ENCODE results near the gene ZNF845. TPM values are rescaled to one million over a fixed set of nuclear protein-coding genes. Genes with fewer than 3 reads are reported as not detected.

Gene ZNF845
- total RNA-seq, 1 experiment from 2014 or later, result 6.6 TPM

GRCh38 chr19:53381376-53381775 lies 47.8 kb downstream of the ZNF845 start:
- no peaks in the 10 kb centered on the region for H3K4me1 ChIP-seq (ENCODE audit: insufficient read depth, low read length)
- intact Hi-C loops (cut with micrococcal nuclease), result no loop called here
- no peaks in the 10 kb centered on the region for H4K20me1 ChIP-seq (ENCODE audit: low read length)
- no peaks in the 10 kb centered on the region for H3K79me2 ChIP-seq (ENCODE audit: low read length)
- H3K27ac ChIP-seq (ENCODE audit: low read length), result no peak overlapping the region
- H3K4me2 ChIP-seq (ENCODE audit: low read length), result no peak overlapping the region
- no peak for TF ChIP-seq CTCF (conservative IDR thresholded peaks at IDR 0.05; ENCODE audit: low read depth, low read length)
- no peak for TF ChIP-seq EZH2 (IDR thresholded peaks at IDR 0.05; ENCODE audit: low read length, unreplicated experiment)
- TF ChIP-seq EZH2phosphoT487 (IDR thresholded peaks at IDR 0.05; ENCODE audit: borderline replicate concordance, low read length), result no peak
- no peak overlapping the region for H3K9ac ChIP-seq (ENCODE audit: low read length)
- DNase-seq (no peak), ATAC-seq (no peak)
- peaks cover 81% of the 10 kb centered on the region for H3K9me3 ChIP-seq (ENCODE audit: low read length)
- H3K9me2 ChIP-seq (replicated peaks; ENCODE audit: low read length), result no peaks in the 10 kb centered on the region
- H3K4me3 ChIP-seq (ENCODE audit: low read length), result no peak overlapping the region
- H2AFZ ChIP-seq (ENCODE audit: low read length), result no peak overlapping the region
- peaks cover 97% of the 10 kb centered on the region for H3K36me3 ChIP-seq (ENCODE audit: low read depth, low read length)
- ChIA-PET POLR2A (ENCODE audit: unreplicated experiment) (no interaction called here), CTCF (no interaction called here)
- no peaks in the 10 kb centered on the region for H3F3A ChIP-seq (ENCODE audit: low read length, unreplicated experiment)
- BruUV-seq (replicated peaks), result no TSS peak
- no peaks in the 10 kb centered on the region for H3K27me3 ChIP-seq (ENCODE audit: low read length)

- TF ChIP-seq EZH2phosphoT487 (IDR thresholded peaks at IDR 0.05; ENCODE audit: borderline replicate concordance, low read length) (no peak), EZH2 (IDR thresholded peaks at IDR 0.05; ENCODE audit: low read length, unreplicated experiment) (no peak), CTCF (conservative IDR thresholded peaks at IDR 0.05; ENCODE audit: low read depth, low read length) (no peak)
- ChIA-PET CTCF (interaction anchor here (0.7 kb wide), 1 partner anchor 193 kb away, joined by 3 read pairs; no protein-coding TSS in a partner anchor), POLR2A (ENCODE audit: unreplicated experiment) (interaction anchor here (0.7 kb wide), 1 partner anchor 478 kb away, joined by 5 read pairs; no protein-coding TSS in a partner anchor)
- Histone ChIP-seq H3K9me2 (replicated peaks; ENCODE audit: low read length) (no peaks in the 10 kb centered on the region), H3F3A (ENCODE audit: low read length, unreplicated experiment) (no peaks in the 10 kb centered on the region), H3K79me2 (ENCODE audit: low read length) (no peaks in the 10 kb centered on the region), H4K20me1 (ENCODE audit: low read length) (no peaks in the 10 kb centered on the region), H3K4me2 (ENCODE audit: low read length) (peak overlapping the region; percentile 26), H3K4me3 (ENCODE audit: low read length) (no peak overlapping the region), H3K27ac (ENCODE audit: low read length) (peak overlapping the region; percentile 52), H3K36me3 (ENCODE audit: low read depth, low read length) (peaks cover 35% of the 10 kb centered on the region), H3K9me3 (ENCODE audit: low read length) (peaks cover 29% of the 10 kb centered on the region), H3K9ac (ENCODE audit: low read length) (no peak overlapping the region), H3K4me1 (ENCODE audit: insufficient read depth, low read length) (peaks cover 19% of the 10 kb centered on the region), H2AFZ (ENCODE audit: low read length) (no peak overlapping the region), H3K27me3 (ENCODE audit: low read length) (no peaks in the 10 kb centered on the region)
- intact Hi-C loops (cut with micrococcal nuclease), result loop anchor here (1.0 kb wide), 1 partner anchor 132 kb away; no protein-coding TSS in a partner anchor
- ATAC-seq, result peak; percentile 43; the same call in 1 of the 2 replicates
- BruUV-seq (replicated peaks), result no TSS peak
- peak; percentile 40 for DNase-seq
Observed at GRCh38 chr19:53388168-53388567, 54.6 kb downstream of the ZNF845 start.

GRCh38 chr19:53388904-53389303 lies 55.4 kb downstream of the ZNF845 start:
- ATAC-seq (peak; percentile 90), DNase-seq (peak; percentile 68)
- Histone ChIP-seq H3K36me3 (ENCODE audit: low read depth, low read length) (peaks cover 29% of the 10 kb centered on the region), H3K4me3 (ENCODE audit: low read length) (no peak overlapping the region), H3F3A (ENCODE audit: low read length, unreplicated experiment) (no peaks in the 10 kb centered on the region), H4K20me1 (ENCODE audit: low read length) (no peaks in the 10 kb centered on the region), H3K4me1 (ENCODE audit: insufficient read depth, low read length) (peaks cover 19% of the 10 kb centered on the region), H3K9ac (ENCODE audit: low read length) (no peak overlapping the region), H3K9me3 (ENCODE audit: low read length) (peaks cover 22% of the 10 kb centered on the region), H3K4me2 (ENCODE audit: low read length) (peak overlapping the region; percentile 26), H2AFZ (ENCODE audit: low read length) (no peak overlapping the region), H3K27me3 (ENCODE audit: low read length) (no peaks in the 10 kb centered on the region), H3K9me2 (replicated peaks; ENCODE audit: low read length) (no peaks in the 10 kb centered on the region), H3K79me2 (ENCODE audit: low read length) (no peaks in the 10 kb centered on the region), H3K27ac (ENCODE audit: low read length) (peak overlapping the region; percentile 52)
- no TSS peak for BruUV-seq (replicated peaks)
- CTCF ChIA-PET, result interaction anchor here (0.6 to 0.7 kb wide), 2 partner anchors 55 to 193 kb away, joined by 3 read pairs; partner anchors contain the start of gene ZNF845
- POLR2A ChIA-PET (ENCODE audit: unreplicated experiment), result interaction anchor here (0.7 to 0.9 kb wide), 2 partner anchors 22 to 477 kb away, joined by 4 to 5 read pairs; no protein-coding TSS in a partner anchor
- TF ChIP-seq EZH2 (IDR thresholded peaks at IDR 0.05; ENCODE audit: low read length, unreplicated experiment) (no peak), CTCF (conservative IDR thresholded peaks at IDR 0.05; ENCODE audit: low read depth, low read length) (no peak), EZH2phosphoT487 (IDR thresholded peaks at IDR 0.05; ENCODE audit: borderline replicate concordance, low read length) (no peak)
- intact Hi-C loops (cut with micrococcal nuclease), result loop anchor here (1.0 kb wide), 1 partner anchor 131 kb away; no protein-coding TSS in a partner anchor
